Activated naive CD4-positive, alpha-beta T cell treated with Interleukin-2 at 50 U/mL for 16 hours (primary cell): ENCODE results near the gene HS2ST1.

Source experiments
- DNase-seq: peaks from one replicate; pipeline ENCODE4 v3.0.0-alpha.2; 2020

HS2ST1 gene

GRCh38 chr1:87117761-87118368 lies 203.4 kb downstream of the HS2ST1 start:
- DNase-seq, result no peak

- no peak for DNase-seq
These were observed 205.2 kb downstream of the HS2ST1 start for GRCh38 chr1:87119541-87120140.

GRCh38 chr1:87120779-87121178 lies 206.3 kb downstream of the HS2ST1 start:
- no peak for DNase-seq

- no peak for DNase-seq
These were observed 207.3 kb downstream of the HS2ST1 start for GRCh38 chr1:87121711-87122163.

- no peak for DNase-seq
These were observed 207.8 kb downstream of the HS2ST1 start for GRCh38 chr1:87122243-87122642.

- DNase-seq, result no peak
These were observed 209.2 kb downstream of the HS2ST1 start for GRCh38 chr1:87123610-87124009.

- no peak for DNase-seq
These were observed 212.6 kb downstream of the HS2ST1 start for GRCh38 chr1:87126886-87127505.

- no peak for DNase-seq
These were observed 213.1 kb downstream of the HS2ST1 start for GRCh38 chr1:87127581-87127980.

- no peak for DNase-seq
These were observed 214.6 kb downstream of the HS2ST1 start for GRCh38 chr1:87129038-87129437.

GRCh38 chr1:87129606-87130005 lies 215.2 kb downstream of the HS2ST1 start:
- DNase-seq, result no peak

GRCh38 chr1:87130438-87130837 lies 216.0 kb downstream of the HS2ST1 start:
- no peak for DNase-seq

- DNase-seq, result peak; percentile 75
These were observed 217.4 kb downstream of the HS2ST1 start for GRCh38 chr1:87131809-87132283.

GRCh38 chr1:87132284-87132870 lies 217.9 kb downstream of the HS2ST1 start:
- no peak for DNase-seq

GRCh38 chr1:87134061-87134460 lies 219.6 kb downstream of the HS2ST1 start:
- no peak for DNase-seq

- DNase-seq, result no peak
These were observed 220.3 kb downstream of the HS2ST1 start for GRCh38 chr1:87134625-87135328.

GRCh38 chr1:87135329-87135712 lies 220.9 kb downstream of the HS2ST1 start:
- no peak for DNase-seq

- no peak for DNase-seq
These were observed 222.3 kb downstream of the HS2ST1 start for GRCh38 chr1:87136607-87137341.

GRCh38 chr1:87137342-87137739 lies 222.9 kb downstream of the HS2ST1 start:
- DNase-seq, result no peak

- DNase-seq, result no peak
These were observed 226.6 kb downstream of the HS2ST1 start for GRCh38 chr1:87140831-87141540.

GRCh38 chr1:87141556-87141955 lies 227.1 kb downstream of the HS2ST1 start:
- DNase-seq, result no peak

GRCh38 chr1:87143413-87144135 lies 229.1 kb downstream of the HS2ST1 start:
- DNase-seq, result no peak
